ENCODE measurements around the gene KCNMB2.

- TF ChIP-seq CTCF (IDR thresholded peaks at IDR 0.05) (no peak), POLR2A (IDR thresholded peaks at IDR 0.05) (no peak)
Measured at GRCh38 chr3:178532476-178532875, 3.8 kb upstream of the KCNMB2 start.

Data from right lobe of liver (tissue), 4 donors.